HG03439 (cell line): ENCODE results near the gene DHX15.

Experiments
- ATAC-seq: cut with Tn5 transposase; IDR thresholded peaks from one replicate; pipeline ENCODE4 v1.9.1; 2021; ENCODE audit warnings: mild to moderate bottlenecking, moderate library complexity; ENCODE audit not compliant: unreplicated experiment

The DHX15 gene

GRCh38 chr4:24495388-24495787, 89.0 kb downstream of the DHX15 start:
- ATAC-seq: no peak

- no peak for ATAC-seq
These were observed 94.5 kb downstream of the DHX15 start for GRCh38 chr4:24489870-24490269.

- ATAC-seq: peak; percentile 89
These were observed 95.8 kb downstream of the DHX15 start for GRCh38 chr4:24488399-24489164.

GRCh38 chr4:24482871-24483270, 101.5 kb downstream of the DHX15 start:
- ATAC-seq: no peak

GRCh38 chr4:24477919-24478318, 106.4 kb downstream of the DHX15 start:
- ATAC-seq: no peak
